A549 (cell line): ENCODE results near the gene AJAP1. TPM values are rescaled to one million over a fixed set of nuclear protein-coding genes. Genes with fewer than 3 reads are reported as not detected.

Source experiments
- ATAC-seq, 2 experiments: fragments of 200-7000 bp in 1 of 2; fragments of >200 bp in 1 of 2; cut with Nextera tagmentation in 1 of 2; cut with Tn5 transposase in 1 of 2; 3 replicates each; pipeline versions ENCODE4 v1.8.0 to v1.9.1; 2018 to 2020; ENCODE audit warnings: mild to moderate bottlenecking in 1 of 2, moderate library complexity in 1 of 2
- CTCF ChIA-PET: fragments of 300-600 bp; sonication (Branson Sonifier 250); formaldehyde crosslinking; extraction: SDS; loops from one replicate; lab custom pipeline; 2021; ENCODE audit warnings: antibody characterized with exemption, inconsistent platforms; lab: Yijun Ruan, JAX
- POLR2A ChIA-PET: fragments of 350-600 bp; formaldehyde crosslinking; extraction: SDS; loops from one replicate; lab custom pipeline; 2021; ENCODE audit warnings: antibody characterized with exemption, inconsistent platforms; lab: Yijun Ruan, JAX
- DNase-seq, 2 experiments: peaks; one replicate each; pipeline versions ENCODE4 v3.0.0 to v3.0.0-alpha.2; 2011 to 2016; ENCODE audit warnings: low read depth in 1 of 2, low spot score in 1 of 2
- FAIRE-seq: peaks from 2 replicates; lab custom pipeline; 2011; peaks lifted over from hg19 to GRCh38; lab: Jason Lieb, UNC
- H3K27ac ChIP-seq, 2 experiments: fragments of >200 bp; sonication (Bioruptor Twin); formaldehyde crosslinking; 3 replicates each; pipeline ENCODE4 v1.5.1; 2016 to 2017
- H3K4me1 ChIP-seq: fragments of >200 bp; sonication (Bioruptor Twin); formaldehyde crosslinking; 3 replicates; pipeline ENCODE4 v1.6.1; 2016
- H3K4me2 ChIP-seq: fragments of >200 bp; sonication (Bioruptor Twin); formaldehyde crosslinking; 3 replicates; pipeline ENCODE4 v1.6.1; 2016
- H3K4me3 ChIP-seq: fragments of >200 bp; sonication (Bioruptor Twin); formaldehyde crosslinking; 3 replicates; pipeline ENCODE4 v1.5.1; 2016
- H3K9me3 ChIP-seq: fragments of >200 bp; sonication (Bioruptor Twin); formaldehyde crosslinking; 3 replicates; pipeline ENCODE4 v1.6.1; 2016
- BCL3 ChIP-seq: fragments of >200 bp; sonication (Bioruptor Twin); formaldehyde crosslinking; IDR thresholded peaks from 3 replicates; pipeline ENCODE4 v1.6.1; 2016
- CEBPB ChIP-seq, 2 experiments: fragments of >200 bp in 1 of 2; sonication (Bioruptor Twin) in 1 of 2; formaldehyde crosslinking in 1 of 2; IDR thresholded peaks; 2 replicates each; pipeline ENCODE4 v1.6.1; 2012 to 2016
- CHD2 ChIP-seq: fragments of 150-350 bp; IDR thresholded peaks from 2 replicates; pipeline ENCODE4 v1.6.1; 2014; ENCODE audit warnings: low read length; ENCODE audit not compliant: partially characterized antibody
- CTCF ChIP-seq: fragments of >200 bp; sonication (Bioruptor Twin); formaldehyde crosslinking; IDR thresholded peaks from 3 replicates; pipeline ENCODE4 v1.5.1; 2016
- E2F6 ChIP-seq: IDR thresholded peaks from 2 replicates; pipeline ENCODE4 v1.6.1; 2012; ENCODE audit warnings: low read depth, borderline replicate concordance
- EHF ChIP-seq: fragments of 250-450 bp; sonication (Bioruptor Pico); IDR thresholded peaks from 2 replicates; pipeline ENCODE4 v1.5.0; 2020; ENCODE audit warnings: mild to moderate bottlenecking
- EHMT2 ChIP-seq: fragments of 200-600 bp; sonication (generic); IDR thresholded peaks from 2 replicates; pipeline ENCODE4 v1.6.1; 2016; ENCODE audit warnings: antibody characterized with exemption, low read depth, mild to moderate bottlenecking, moderate library complexity
- ELK1 ChIP-seq: fragments of 150-350 bp; IDR thresholded peaks from 2 replicates; pipeline ENCODE4 v1.6.1; 2014; ENCODE audit warnings: low read depth, mild to moderate bottlenecking, low read length
- FOSB ChIP-seq: fragments of 250-450 bp; sonication (Bioruptor Pico); IDR thresholded peaks from 2 replicates; pipeline ENCODE4 v1.5.0; 2020; ENCODE audit warnings: mild to moderate bottlenecking, moderate library complexity
- FOSL2 ChIP-seq, 2 experiments: fragments of 450-650 bp in 1 of 2; fragments of >200 bp in 1 of 2; sonication (Bioruptor Twin) in 1 of 2; formaldehyde crosslinking; IDR thresholded peaks; 2 replicates each; pipeline versions ENCODE4 v1.5.0 to v1.6.1; 2016 to 2020; ENCODE audit warnings: mild to moderate bottlenecking in 1 of 2, moderate library complexity in 1 of 2
- GATA3 ChIP-seq: IDR thresholded peaks from 2 replicates; pipeline ENCODE4 v1.6.1; 2012; ENCODE audit warnings: borderline replicate concordance
- HES2 ChIP-seq: fragments of >200 bp; sonication (Bioruptor Twin); formaldehyde crosslinking; IDR thresholded peaks from 2 replicates; pipeline ENCODE4 v1.6.1; 2016
- HEYL ChIP-seq: fragments of 250-450 bp; sonication (Bioruptor Pico); IDR thresholded peaks from 2 replicates; pipeline ENCODE4 v1.8.0; 2021; ENCODE audit warnings: mild to moderate bottlenecking, moderate library complexity
- MAX ChIP-seq: IDR thresholded peaks from 2 replicates; pipeline ENCODE4 v1.6.1; 2012
- MAZ ChIP-seq: fragments of 150-350 bp; IDR thresholded peaks from 2 replicates; pipeline ENCODE4 v1.6.1; 2014; ENCODE audit warnings: antibody characterized with exemption, low read depth, low read length, borderline replicate concordance
- PHF8 ChIP-seq: fragments of 200-600 bp; sonication (generic); IDR thresholded peaks from 2 replicates; pipeline ENCODE4 v1.6.1; 2016; ENCODE audit warnings: low read depth, mild to moderate bottlenecking, antibody characterized with exemption, moderate library complexity, borderline replicate concordance
- POLR2AphosphoS2 ChIP-seq: conservative IDR thresholded peaks from 2 replicates; pipeline ENCODE4 v1.6.1; 2012; ENCODE audit warnings: low read length, improper control_type of control experiment, inconsistent platforms
- RFX5 ChIP-seq: fragments of 450-650 bp; IDR thresholded peaks from 2 replicates; pipeline ENCODE4 v1.7.1; 2014; ENCODE audit warnings: antibody characterized with exemption, mild to moderate bottlenecking, moderate library complexity
- RNF2 ChIP-seq: fragments of 200-600 bp; sonication (generic); IDR thresholded peaks from 2 replicates; pipeline ENCODE4 v1.6.1; 2016; ENCODE audit warnings: low read depth, mild to moderate bottlenecking, antibody characterized with exemption, moderate library complexity, borderline replicate concordance
- SMC3 ChIP-seq: fragments of >200 bp; sonication (Bioruptor Twin); formaldehyde crosslinking; IDR thresholded peaks from 3 replicates; pipeline ENCODE4 v1.6.1; 2018; ENCODE audit warnings: inconsistent platforms
- ZFP36 ChIP-seq: fragments of 450-650 bp; IDR thresholded peaks from 2 replicates; pipeline ENCODE4 v1.6.1; 2014; ENCODE audit warnings: borderline replicate concordance; ENCODE audit not compliant: partially characterized antibody
- WGBS: methylation state at CpG from one replicate; pipeline ENCODE4 v1.1.6; 2017; ENCODE audit errors: missing lambda C conversion rate; 5-methylcytosine and 5-hydroxymethylcytosine counted together
- polyA plus RNA-seq, 4 experiments: library from polyadenylated mRNA; depleted of rRNA in 3 of 4; stranded (reverse); fragments of >200 nt; fragmentation: RNase III in 1 of 4; extraction: RNeasy Plus Mini Kit Qiagen cat#74134 plus additional on column Dnase treatment in 1 of 4; gene quantifications; 2 replicates in 3 of 4; 3 replicates in 1 of 4; pipeline ENCODE4 v1.2.3, GENCODE V29; 2011 to 2017

AJAP1 gene
- polyA plus RNA-seq, 2 of the 4 experiments (the other 2 are of a cell fraction) = not detected

GRCh38 chr1:4836574-4836973 lies 182.2 kb downstream of the AJAP1 start (continued):
- TF ChIP-seq ELK1 (no peak), CHD2 (no peak), RFX5 (no peak), CEBPB (IDR thresholded peaks at IDR 0.05) (no peak), MAX (no peak), BCL3 (no peak)

GRCh38 chr1:4837031-4837600 lies 182.7 kb downstream of the AJAP1 start:
- Histone ChIP-seq H3K4me2 (no peak overlapping the region), H3K27ac (no peak overlapping the region), H3K9me3 (no peaks in the 10 kb centered on the region), H3K4me3 (no peak overlapping the region), H3K4me1 (no peaks in the 10 kb centered on the region)
- FAIRE-seq = no peak
- ChIA-PET POLR2A (no interaction called here), CTCF (no interaction called here)
- DNase-seq = no peak
- ATAC-seq = no peak
- 7% methylated on average over 3 of the region's 4 CpGs for WGBS
- TF ChIP-seq HES2 = no peak
- TF ChIP-seq ZFP36 = no peak
- no peak for TF ChIP-seq SMC3
- TF ChIP-seq BCL3 = no peak
- no peak for TF ChIP-seq EHMT2
- TF ChIP-seq CTCF = no peak
- TF ChIP-seq FOSB = no peak
- no peak for TF ChIP-seq HEYL
- TF ChIP-seq EHF = no peak
- no peak for TF ChIP-seq PHF8
- TF ChIP-seq POLR2AphosphoS2 = no peak
- no peak for TF ChIP-seq FOSL2 (IDR thresholded peaks at IDR 0.05)
- TF ChIP-seq FOSL2 (CRISPR knock-in tag; IDR thresholded peaks at IDR 0.05) = no peak
- no peak for TF ChIP-seq MAX
- no peak for TF ChIP-seq GATA3
- TF ChIP-seq MAZ = no peak
- no peak for TF ChIP-seq RNF2
- TF ChIP-seq E2F6 = no peak
